HG02852 (cell line): ENCODE data around the gene PTPRN2.
"Not testable (repeated sequence)": the region's sequence is repeated elsewhere in the genome, so short reads cannot be mapped to it uniquely, and the experiment has no call there.

Source experiments
- ATAC-seq: cut with Tn5 transposase; IDR thresholded peaks from one replicate; pipeline ENCODE4 v1.9.1; 2021; ENCODE audit warnings: mild to moderate bottlenecking, moderate library complexity; ENCODE audit not compliant: unreplicated experiment

The PTPRN2 gene

DNA sequence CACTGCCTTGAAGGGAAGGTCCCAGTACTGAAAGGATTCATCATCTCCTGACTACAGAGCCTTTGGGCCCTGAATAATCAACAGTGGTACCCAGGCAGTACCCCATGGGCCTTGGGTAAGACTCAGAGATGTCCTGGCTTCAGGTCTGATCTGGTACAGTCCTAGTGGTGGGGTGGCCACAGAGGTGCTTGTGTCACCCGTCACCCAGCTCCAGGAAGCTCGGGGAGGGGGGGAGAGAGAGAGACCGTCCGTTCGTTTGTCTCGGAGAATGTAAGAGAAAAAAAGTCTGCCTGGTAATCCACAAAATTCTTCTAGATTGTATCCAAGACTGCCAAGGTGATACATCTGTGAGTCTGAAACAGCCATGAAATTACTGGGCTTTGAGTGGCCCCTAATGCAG is 381.3 kb downstream of the PTPRN2 start:
- no peak for ATAC-seq

DNA sequence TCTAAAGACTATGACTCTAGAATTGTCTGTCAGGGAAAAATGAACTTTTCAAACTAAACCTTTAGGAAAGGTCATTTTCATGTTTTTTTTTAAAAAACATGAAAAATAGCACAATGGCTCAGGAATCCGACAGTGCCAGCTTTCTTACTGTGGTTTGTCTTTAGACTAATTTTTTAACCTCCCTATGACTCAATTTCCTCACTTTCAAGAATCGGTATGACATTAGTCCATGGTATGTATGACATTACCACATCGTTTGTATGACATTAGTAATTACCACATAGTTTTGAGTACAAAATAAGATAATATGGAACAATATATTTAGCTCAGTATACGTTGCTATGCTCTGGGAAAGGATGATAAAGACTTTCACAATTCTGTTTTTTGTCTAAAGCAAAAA is 383.2 kb downstream of the PTPRN2 start:
- no peak for ATAC-seq

- not testable (repeated sequence) for ATAC-seq
Measured at GRCh38 chr7:158203948-158204347, 383.7 kb downstream of the PTPRN2 start.

- no peak for ATAC-seq
Measured at GRCh38 chr7:158194365-158194900, 393.2 kb downstream of the PTPRN2 start.

GRCh38 chr7:158193446-158193845 is 394.2 kb downstream of the PTPRN2 start:
- no peak for ATAC-seq

- no peak for ATAC-seq
Measured at GRCh38 chr7:158192956-158193355, 394.7 kb downstream of the PTPRN2 start.

GRCh38 chr7:158192184-158192835 is 395.3 kb downstream of the PTPRN2 start:
- no peak for ATAC-seq

GRCh38 chr7:158191671-158192070 is 396.0 kb downstream of the PTPRN2 start:
- ATAC-seq, result no peak

DNA sequence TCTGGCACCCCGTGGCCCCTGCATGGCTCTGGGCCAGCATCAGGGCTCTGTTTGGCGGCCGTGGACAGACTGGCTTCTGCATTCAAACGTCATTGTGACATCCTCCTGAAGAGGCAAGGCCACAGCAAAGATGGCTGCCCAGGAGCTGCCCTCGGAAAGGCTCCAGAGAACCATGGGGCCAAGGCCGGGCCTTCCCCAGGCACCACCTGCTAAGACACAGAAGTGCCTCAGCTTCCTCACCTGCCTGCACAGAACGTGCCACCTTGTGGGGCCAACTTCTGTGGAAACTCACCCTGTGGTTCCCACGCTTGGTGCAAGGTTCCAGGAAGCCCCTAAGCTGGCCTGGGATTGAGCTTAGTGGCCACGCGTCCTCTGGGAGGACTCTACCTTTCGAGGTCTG is 396.9 kb downstream of the PTPRN2 start:
- no peak for ATAC-seq

- no peak for ATAC-seq
Measured at GRCh38 chr7:158188676-158189075, 398.9 kb downstream of the PTPRN2 start.

DNA sequence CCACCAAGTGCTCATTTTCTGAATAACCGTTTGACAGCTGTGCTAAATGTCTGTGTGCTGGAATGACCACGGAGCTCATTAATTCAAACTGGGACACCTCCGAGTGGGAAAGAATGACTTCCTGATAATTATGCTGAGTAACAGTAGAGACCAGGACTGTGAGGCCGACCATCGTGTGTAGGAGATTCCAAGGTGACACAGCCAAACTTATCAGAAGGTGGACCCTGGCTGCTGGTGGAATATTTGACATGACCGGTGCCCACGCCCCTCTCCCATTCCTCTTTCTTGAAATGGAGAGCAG is 400.0 kb downstream of the PTPRN2 start:
- ATAC-seq, result no peak

DNA sequence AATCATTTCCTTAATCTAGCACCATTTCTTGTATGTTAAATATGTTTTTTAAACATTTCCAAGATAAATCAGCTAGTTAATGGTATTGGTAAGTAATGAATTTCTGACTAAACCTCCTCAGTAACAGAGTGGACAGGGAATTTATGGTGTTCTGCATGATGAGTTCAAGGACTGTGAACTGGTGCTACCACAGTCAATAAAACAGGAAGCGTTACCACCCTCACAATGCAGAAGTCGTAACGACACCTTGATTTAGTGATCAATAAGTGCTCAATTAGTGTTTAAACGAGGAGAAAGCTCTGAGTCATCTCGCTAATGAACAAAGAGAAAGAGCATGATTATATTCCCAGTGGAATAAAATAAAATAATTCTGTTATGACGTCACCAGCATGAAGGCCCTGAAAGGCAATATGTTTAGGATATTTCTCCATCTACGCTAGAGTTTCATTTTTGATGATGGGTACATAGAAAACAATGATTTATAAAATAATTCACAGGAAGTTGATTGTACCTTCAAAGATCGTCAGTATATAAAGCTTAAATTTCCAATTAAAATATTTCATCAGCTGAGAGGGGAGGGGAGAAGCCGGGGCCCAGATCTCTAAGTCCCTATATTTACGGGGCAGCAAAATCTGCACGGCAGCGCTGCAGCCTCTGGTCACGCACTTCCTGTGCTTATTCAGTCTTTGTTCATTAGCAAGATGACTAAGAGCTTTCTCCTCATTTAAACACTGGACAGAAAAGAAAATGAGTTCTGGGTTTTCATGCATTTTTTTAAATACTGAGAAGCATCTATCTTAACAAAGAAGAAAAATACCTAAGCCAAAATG is 400.5 kb downstream of the PTPRN2 start:
- ATAC-seq, result no peak

DNA sequence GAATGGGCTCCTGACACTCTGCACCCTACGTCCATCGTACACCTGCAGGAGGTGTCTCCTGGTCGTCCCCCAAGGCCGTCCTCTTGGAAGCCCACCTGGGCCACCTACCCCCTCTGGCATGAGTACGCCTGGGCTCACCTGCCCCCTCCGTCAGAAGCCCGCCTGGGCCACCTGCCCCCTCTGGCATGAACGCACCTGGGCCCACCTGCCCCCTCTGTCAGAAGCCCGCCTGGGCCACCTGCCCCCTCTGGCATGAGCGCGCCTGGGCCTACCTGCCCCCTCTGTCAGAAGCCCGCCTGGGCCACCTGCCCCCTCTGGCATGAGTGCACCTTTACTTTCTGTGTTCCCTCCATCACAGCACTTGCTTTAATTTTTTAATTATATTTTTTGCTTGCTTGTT is 401.2 kb downstream of the PTPRN2 start:
- no peak for ATAC-seq

- ATAC-seq, result no peak
Measured at GRCh38 chr7:158185653-158186052, 402.0 kb downstream of the PTPRN2 start.

GRCh38 chr7:158183431-158183830 is 404.2 kb downstream of the PTPRN2 start:
- ATAC-seq, result no peak

GRCh38 chr7:158176561-158177173 is 411.0 kb downstream of the PTPRN2 start:
- ATAC-seq, result no peak

DNA sequence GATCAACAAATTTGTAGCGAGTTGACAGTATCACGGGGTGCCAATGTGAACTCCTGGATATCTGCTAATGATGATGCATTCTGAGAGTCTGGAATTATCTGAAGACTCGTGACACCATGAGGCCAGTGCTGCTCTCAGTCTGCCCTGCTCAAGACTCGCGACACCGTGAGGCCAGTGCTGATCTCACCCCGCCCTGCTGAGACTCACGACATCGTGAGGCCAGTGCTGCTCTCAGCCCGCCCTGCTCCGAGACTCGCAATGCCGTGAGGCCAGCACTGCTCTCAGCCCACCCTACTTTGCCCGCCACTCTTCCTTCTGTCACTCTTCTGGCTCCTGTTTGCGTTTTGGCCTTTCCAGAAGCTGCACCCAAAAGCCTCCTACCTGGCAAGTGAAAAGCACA is 411.8 kb downstream of the PTPRN2 start:
- no peak for ATAC-seq

DNA sequence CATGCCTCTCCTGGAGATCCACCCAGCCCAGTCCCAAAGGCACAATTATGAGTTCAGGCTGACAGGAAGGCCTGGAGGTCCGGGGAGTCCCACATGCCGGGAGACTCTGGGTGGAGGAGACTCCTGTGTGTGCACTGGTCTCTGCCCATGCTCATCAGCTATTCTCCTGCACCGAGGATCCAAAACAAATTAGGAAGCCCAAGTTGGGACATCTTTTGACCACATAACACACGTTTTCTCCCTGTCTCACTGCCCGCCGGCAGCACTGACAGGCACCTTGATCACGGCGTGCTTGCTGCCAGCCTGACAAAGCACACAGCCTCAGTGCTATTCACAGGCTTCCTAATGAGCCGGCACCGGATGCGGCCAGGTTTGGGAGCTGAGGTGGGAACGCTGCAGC is 412.7 kb downstream of the PTPRN2 start:
- no peak for ATAC-seq

DNA sequence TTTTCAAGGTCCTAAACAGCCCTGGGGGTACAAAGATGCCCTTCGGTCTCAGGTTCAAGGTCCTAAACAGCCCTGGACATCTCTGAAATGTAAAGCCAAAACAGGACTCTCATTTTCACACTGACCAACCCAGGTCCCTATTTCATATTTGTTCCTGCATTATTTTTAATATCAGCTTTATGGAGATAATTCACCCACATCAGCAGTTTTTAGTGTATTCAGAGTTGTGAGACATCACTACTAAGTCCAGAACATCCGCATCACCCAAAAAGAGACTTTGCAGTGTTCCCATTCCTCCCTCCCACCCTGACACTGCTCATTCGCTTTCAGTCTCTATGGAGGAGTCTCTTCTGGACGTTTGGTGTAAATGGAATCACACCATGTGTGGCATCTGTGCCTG is 420.2 kb downstream of the PTPRN2 start:
- ATAC-seq, result no peak

GRCh38 chr7:158166386-158167340 is 421.0 kb downstream of the PTPRN2 start:
- ATAC-seq, result no peak

DNA sequence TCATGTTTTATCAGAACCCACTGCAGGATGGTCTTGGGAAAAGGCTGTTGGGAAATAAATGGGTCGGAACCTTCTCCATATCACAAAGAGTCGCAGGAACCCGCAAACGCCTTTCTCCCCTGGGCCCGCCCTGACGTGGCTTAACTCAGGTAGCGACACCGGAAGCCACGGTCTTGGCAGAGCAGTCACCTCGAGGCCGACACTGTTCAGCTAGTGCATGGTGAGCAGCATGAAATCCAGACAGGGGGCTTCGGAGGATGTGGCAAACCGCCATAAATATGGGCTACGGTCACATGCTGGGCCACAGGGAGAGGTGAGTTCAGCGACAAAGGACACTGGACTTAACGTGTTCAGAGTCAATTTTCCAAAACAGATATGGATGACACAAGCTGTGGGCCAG is 421.9 kb downstream of the PTPRN2 start:
- ATAC-seq, result no peak
